HEK293 (cell line): ENCODE data around the gene FAM83F.

Experiments used
- GLI2 ChIP-seq: fragments of 450-650 bp; formaldehyde crosslinking; IDR thresholded peaks from 2 replicates; pipeline ENCODE4; 2017; ENCODE audit warnings: missing biosample characterization, missing genetic modification characterization, low read depth, borderline replicate concordance
- ZNF302 ChIP-seq: fragments of 450-650 bp; formaldehyde crosslinking; IDR thresholded peaks from 2 replicates; pipeline ENCODE4 v1.5.1; 2016; ENCODE audit warnings: missing biosample characterization, missing genetic modification characterization, low read depth
- ZNF404 ChIP-seq: fragments of 450-650 bp; formaldehyde crosslinking; IDR thresholded peaks from 2 replicates; pipeline ENCODE4 v1.5.1; 2017; ENCODE audit warnings: missing biosample characterization, missing genetic modification characterization
- TF ChIP-seq, protein P1 (sequence below): fragments of 450-650 bp; formaldehyde crosslinking; IDR thresholded peaks from 2 replicates; pipeline ENCODE4 v1.5.1; 2016; ENCODE audit warnings: missing biosample characterization, missing genetic modification characterization

DNA sequence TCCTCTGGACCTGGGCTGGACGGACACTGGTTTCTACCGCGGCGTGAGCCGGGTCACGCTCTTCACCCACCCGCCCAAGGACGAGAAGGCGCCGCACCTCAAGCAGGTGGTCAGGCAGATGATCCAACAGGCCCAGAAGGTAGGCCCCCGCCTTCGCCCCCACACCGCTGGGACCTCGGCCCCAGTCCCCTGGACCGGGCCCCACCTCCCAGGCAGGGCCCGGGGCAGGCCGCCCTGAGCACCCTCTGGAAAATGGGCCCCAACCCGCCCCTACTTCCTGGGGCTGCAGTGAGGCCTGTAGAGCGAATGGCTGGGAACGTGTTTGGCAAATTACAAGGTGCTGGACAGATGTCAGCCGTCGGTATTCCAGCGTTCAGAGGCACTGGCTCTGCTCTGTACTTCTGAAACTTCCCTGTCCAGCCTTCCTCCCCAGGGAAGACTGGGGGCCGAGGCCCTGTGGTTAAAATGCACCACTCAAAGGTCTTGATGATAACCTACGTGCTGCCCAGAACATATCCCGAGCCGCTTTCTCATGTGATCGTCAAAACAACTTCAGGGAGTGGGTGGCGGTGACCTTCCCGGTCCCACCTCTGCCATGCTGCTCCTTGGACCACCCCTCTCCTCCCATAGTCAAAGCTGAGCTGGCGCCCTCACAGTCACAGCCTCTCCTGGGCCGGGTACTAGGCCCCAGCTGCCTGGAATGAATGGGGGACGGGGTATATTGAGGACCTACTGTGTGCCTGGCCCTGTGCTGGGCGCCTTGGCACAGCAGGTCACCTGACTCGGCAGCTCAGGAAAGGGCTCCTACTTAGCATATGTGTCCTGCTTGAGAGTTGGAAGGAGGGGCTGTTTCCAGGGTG, 869 bp downstream of the FAM83F start:
- TF ChIP-seq, protein P1, sequence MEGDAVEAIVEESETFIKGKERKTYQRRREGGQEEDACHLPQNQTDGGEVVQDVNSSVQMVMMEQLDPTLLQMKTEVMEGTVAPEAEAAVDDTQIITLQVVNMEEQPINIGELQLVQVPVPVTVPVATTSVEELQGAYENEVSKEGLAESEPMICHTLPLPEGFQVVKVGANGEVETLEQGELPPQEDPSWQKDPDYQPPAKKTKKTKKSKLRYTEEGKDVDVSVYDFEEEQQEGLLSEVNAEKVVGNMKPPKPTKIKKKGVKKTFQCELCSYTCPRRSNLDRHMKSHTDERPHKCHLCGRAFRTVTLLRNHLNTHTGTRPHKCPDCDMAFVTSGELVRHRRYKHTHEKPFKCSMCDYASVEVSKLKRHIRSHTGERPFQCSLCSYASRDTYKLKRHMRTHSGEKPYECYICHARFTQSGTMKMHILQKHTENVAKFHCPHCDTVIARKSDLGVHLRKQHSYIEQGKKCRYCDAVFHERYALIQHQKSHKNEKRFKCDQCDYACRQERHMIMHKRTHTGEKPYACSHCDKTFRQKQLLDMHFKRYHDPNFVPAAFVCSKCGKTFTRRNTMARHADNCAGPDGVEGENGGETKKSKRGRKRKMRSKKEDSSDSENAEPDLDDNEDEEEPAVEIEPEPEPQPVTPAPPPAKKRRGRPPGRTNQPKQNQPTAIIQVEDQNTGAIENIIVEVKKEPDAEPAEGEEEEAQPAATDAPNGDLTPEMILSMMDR (tag by site-specific recombination): no peak
- TF ChIP-seq GLI2 (tag by site-specific recombination) (no peak), ZNF404 (tag by site-specific recombination) (no peak), ZNF302 (tag by site-specific recombination) (no peak)
